HG03558 (cell line): ENCODE data around the gene LRPAP1.
"Not testable (repeated sequence)": the region's sequence is repeated elsewhere in the genome, so short reads cannot be mapped to it uniquely, and the experiment has no call there.

ENCODE experiments used
- ATAC-seq: cut with Tn5 transposase; IDR thresholded peaks from one replicate; pipeline ENCODE4 v1.9.1; 2021; ENCODE audit warnings: moderate number of reproducible peaks; ENCODE audit not compliant: unreplicated experiment; ENCODE audit errors: extremely low read depth

Gene LRPAP1

DNA sequence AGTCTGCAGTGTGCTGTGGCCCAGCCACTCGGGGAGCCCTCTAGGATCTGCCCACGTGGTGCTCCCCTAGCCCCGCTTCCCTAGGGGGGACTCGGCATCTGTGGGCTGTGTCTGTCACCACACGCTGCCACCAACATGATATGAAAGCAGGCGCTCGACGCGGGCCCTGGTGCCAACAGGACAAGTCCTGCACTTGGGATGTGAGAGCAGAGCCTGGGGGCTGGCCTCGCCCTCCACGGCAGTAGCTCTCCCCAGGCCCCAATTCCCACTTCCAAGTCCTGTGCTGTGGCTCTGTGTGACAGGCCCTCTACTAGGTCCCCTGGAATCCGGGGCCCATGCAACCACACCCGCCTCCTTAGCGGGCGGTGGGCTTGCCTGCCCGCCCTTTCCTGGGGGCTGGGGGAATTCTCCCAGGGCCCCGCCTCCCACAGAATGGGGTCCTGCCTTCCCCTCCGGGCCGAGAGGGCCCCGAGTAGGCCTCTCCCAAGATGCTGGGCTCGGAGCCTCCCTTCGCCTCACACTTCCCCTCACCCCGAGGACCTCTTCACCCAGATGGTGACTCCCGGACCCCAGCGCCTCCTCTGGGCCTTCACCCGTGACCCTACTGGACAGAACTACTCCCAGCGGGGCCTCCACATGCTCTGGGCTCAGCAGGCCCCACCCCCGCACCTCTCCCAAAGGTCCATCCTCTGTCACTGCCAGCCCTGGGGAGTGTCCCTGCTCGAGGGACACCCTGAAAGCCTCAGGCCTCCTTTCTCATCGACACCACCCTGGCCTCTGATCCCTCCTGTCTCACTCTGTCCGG is 11.2 kb downstream of the LRPAP1 start:
- no peak for ATAC-seq

GRCh38 chr4:3520276-3520675 is 11.9 kb downstream of the LRPAP1 start:
- no peak for ATAC-seq

DNA sequence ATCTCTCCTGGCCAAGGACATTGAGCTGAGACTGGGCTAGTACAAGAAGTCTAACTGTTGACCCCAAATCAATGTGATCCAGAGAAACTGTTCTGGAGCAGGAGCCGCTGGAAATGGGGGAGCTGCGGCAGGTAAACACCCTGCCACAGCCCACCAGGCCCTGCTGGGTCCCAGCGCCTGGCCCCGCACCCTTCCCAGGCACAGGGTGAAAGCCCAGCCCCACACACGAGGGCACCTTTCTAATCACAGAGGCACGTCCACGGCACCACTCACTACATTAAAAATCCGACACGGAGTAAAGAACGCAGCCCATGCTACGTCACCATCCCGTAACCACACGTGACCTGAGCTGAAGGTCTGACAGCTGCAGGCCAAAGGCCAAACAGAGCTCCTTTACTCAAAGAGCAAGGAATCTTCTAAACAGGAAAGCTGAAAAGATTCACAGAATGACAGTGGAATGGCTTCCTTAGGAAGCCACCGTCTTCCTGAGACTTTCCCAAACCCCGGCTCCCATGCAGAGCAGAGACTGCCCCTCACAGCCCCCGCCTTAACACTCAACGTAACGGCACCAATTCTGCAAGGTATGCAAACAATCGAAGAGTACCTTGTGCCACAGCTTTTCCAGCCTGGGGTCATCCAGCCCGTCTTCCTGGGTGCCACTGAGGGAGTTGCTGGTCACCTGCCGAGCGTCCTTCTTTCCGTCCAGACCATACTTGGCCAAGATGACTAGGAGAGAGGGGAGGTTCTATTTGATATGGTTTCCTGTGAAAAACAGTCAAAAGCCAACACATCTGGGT is 12.6 kb downstream of the LRPAP1 start:
- ATAC-seq, result no peak

DNA sequence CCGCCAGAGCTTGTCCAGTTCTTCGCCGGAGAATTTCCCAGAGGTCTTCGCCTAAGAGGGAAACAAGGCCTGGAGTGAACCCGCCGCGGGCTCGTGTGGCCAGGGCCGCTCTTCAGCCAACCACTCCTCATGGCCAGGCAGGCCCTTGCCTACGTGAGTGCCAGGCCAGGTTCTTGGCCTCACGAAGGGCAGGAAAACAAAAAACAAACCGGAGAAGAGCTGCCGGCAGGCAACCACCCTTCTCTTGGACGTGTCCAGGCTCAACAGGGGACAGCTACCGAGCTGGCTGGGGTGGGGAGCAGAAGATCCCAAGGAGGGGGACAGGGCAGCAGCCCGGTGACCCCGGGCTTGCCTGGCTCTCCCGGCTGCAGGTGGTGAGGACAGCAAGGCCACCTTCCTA is 13.3 kb downstream of the LRPAP1 start:
- ATAC-seq, result no peak

DNA sequence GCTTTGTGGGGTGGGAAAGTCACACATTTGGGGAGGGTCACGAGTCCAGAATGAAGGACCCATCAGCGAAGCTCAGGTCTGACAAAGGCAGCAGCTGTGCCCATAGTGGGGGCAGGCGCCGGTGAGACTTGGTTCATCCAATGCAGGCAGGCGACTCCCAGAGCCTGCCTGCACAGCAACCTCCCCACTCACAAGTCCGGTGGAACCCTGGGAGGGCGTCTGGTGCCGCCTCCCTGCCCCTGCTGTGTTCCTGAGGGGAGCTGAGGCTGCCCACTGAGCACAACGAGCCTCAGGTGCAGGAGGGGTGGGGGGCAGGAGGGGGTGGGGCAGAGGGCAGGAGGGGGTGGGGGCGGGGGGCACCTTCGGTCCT is 13.7 kb downstream of the LRPAP1 start:
- no peak for ATAC-seq

DNA sequence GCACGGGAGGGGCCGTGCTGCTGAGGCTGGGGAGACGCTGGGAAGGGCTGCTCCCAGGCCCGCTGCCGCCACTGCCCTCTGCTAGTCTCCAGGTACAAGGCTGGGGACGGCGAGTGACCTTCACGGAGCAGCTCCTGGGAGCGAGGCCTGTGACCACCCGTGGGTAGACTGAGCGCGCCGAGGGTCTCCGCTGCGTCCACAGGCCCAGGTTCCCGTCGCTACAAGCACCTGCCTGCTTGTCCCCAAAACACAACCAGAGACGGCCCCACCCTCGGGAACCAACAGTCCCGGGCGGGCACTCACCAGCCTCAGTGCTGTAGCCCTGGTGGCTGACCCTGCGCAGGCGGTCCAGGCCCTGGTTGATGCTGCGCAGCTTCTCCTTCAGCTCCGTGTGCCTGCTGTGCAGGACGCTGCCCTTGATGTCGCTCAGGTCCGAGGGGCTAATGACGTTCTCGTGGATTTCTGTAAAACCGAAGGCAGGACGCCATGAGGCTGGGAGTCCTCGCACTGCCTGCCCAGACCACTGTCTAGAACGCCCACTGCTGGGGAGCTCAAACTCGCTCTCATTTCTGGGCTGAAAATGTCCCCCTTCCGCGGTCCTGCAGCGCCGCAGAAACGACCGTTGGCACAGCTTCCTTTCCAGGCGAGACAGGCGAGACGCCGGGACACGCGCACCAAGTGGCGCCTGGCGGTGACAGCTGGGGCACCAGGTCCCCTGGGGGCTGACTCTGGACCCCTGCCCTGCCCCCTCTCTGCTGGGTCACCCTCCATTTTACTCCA is 14.3 kb downstream of the LRPAP1 start:
- no peak for ATAC-seq

DNA sequence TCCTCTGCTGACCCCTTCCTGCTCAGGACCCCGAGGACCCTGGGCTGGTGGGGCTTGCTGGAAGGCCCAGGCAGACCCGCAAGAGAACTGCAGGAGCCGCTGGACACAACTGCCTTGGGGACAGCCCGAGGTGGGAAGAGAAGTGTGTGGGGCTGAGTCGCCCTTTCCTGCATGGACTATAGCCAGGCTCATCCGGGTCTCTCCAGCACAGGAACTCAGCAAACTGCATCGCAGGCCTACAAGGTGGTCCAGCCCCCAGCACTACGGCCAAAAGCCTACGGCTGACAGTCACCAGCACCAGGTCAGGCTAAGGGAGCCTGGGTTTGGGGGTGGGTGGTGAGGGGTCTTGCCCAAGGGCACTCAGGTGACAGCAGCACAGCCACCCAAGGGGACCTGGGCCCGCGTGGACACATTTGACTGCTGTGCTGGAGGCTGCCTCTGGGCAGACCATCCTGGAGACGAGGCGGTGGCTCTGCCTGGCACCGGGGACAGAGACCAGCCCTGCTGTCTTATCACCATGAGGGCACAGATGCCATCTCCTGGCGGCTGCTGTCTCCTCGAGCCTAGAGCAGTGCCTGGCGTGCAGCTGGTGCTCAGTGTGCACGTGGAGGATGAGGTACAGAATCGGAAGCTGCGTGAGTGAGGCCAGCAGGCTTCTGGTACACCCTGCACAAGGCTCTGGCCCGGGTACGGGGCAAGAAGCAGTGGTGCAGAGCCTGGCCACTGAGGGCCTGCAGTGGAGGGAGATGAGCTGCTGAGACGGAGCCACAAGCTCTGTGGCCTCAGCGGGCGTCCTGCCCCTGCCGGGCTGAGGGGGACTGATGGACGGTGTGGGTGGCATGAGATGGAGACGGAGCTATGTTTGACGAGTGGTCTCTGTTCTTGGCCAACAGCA is 15.1 kb downstream of the LRPAP1 start:
- ATAC-seq, result no peak

DNA sequence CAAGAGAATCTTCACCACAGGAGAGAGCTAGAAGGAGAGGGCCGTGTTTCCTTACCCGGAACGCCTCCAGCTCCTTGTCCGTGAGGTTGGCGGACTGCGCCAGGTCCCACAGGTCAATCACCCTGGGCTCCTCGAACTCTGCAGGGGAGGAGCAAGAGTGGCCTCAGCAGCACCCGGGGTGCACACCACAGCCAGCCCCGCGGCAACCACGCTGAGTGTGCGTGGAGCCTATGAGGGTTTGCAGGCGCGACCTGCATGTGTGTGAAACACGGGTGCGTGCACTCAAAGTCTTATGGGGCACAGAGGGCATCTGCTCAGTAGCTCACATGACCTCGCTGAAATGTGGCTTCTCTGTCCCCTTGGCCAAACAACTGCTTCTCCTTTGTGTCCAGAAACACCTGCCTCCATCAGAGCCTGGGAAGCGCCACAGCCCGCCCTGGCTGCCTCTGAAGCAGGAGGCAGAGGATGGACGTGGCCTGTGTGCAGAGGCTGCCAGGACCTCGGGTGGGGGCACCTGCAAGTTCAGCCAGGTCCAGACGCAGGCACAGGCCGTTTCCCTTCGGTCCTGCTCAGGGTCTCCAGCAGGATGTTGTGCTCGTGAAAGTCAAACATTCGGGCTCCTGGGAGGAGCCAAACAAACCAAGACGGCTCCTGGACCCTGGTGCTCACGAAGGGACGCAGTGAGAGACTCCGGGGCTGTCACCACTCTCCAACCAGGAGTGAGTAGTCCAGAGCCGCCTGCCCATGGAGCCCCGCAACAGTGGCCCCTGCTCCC is 16.0 kb downstream of the LRPAP1 start:
- no peak for ATAC-seq

DNA sequence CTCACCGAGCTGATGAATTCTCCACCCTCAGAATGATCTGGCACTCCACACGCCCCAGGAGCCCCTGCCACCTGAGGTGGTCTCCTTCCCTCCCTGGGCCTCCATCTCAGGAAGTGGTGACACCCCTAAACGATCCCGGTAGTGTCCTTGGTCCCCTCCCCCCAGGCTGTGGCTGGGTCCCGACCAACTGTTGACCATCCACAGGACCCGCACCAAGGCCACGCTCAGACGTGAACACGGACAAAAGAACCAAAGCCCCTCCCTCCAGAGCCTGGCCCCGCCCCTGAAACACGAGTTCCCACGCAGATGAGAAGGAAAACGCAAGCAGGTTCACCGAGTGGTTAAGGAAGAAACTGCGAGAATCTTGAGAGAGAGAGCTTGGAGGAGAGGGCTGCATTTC is 16.6 kb downstream of the LRPAP1 start:
- ATAC-seq, result no peak

- no peak for ATAC-seq
Measured at GRCh38 chr4:3514806-3515501, 17.3 kb downstream of the LRPAP1 start.

DNA sequence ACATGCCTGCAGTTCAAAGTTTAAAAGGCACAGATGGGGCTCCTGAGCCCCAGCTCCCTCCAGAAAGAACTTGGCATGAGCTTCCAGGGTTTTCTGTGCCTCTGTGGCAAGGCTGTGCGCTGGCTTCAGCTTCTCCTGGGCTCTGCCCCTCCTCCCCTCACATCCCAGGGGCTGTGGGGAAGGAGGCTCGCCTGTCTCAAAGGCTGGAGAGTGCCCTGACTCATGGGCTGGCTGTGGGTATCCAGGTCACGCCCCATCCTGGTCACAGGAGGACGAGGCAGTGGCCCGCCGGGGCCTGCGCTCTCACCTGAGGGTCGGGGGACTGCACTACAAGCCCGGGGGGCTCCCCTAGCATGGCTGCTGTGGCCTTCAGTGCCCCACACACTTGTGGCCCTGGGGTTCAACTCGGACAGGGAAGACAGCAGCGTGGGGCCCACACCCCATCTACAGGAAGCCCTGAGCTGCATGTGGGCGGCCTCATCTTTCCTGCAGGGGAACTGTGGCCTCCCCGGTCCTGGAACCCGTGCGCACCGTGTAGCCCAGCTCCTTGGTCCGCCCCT is 17.9 kb downstream of the LRPAP1 start:
- ATAC-seq, result no peak

DNA sequence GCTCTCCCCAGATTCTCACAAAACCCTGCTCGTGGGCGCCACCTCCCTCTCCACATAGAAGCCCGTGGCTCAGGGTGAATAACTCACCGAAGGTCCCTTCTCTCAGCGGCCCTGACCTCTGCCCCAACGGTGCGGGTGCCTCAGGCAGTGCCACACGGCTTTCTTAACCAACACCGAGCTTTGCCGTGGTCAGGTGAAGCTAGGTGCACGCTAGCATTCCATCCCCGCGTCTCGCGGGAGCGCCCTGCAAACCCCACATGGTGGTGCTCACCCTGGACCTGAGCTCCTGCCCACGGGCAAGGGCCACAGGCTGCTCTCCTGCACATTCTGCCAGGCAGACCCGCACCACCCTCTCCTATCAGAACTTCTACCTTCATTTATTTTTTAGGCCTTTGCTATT is 18.4 kb downstream of the LRPAP1 start:
- no peak for ATAC-seq

DNA sequence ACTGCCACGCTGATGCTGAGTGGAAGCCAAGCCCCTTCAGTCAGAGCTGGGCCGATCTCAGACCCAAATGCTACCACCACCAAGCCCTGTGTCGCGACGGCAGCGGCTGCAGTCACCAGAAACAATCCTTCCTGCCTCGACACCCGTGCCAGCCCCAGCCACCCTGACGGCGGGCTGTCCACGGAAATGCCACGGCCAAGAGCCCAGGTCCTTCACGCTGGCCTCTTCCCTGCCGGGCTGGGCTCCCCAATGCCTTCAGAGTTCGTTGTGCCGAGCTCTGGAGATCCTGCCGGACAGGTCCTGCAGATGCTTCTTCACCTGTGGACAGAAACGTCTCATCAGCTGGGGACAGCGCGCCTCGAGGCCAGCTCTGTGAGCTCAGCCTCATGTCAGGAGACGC is 19.5 kb downstream of the LRPAP1 start:
- no peak for ATAC-seq

- ATAC-seq, result no peak
Measured at GRCh38 chr4:3512279-3512678, 19.9 kb downstream of the LRPAP1 start.

DNA sequence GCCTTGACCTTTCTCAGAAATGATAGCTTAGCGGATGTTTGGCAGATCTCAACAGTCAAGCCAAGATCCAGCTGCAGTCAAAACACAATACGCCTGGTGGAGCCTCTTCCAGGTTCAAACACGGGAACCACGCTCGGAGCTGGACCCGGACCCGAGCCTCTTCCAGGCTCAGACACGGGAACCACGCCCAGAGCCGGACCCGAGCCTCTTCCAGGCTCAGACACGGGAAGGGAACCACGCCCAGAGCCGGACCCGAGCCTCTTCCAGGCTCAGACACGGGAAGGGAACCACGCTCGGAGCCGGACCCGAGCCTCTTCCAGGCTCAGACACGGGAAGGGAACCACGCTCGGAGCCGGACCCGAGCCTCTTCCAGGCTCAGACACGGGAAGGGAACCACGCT is 20.6 kb downstream of the LRPAP1 start:
- ATAC-seq, result not testable (repeated sequence)

DNA sequence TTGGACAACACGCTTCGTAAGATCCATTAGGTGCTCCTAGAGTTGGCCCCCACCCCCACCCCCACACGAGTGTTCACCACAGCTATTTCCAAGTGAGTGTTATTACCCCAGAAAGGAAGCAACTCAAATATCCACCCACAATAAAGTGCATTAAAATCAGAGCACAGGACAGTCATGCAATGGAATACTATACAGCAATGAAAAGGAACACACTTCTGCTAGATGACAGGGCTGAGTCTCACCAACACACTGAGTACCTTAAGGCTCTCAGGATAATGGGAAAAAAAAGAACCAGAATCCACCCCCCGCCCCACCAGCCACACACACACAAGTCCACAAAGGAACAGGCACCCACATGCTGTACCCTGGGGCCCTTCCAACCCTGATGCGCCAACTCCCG is 21.0 kb downstream of the LRPAP1 start:
- ATAC-seq, result no peak

DNA sequence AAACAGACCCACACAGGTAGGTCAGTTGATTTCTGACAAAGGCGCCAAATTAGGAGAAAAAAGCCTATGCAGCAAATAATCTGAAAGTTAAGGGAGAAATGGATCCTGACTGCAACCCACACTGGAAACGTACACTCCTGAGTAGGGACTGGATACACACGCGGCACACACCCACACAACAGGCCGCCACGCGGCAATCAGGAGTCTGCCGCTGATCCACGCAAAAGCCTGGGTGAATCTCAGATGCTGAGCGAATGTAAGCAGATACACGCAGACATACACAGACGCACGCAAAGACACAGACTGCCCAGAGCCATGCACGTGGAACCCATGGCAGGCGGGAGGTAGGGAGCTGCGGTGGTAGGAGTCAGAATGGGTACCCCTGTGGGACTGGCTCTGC is 21.7 kb downstream of the LRPAP1 start:
- no peak for ATAC-seq

DNA sequence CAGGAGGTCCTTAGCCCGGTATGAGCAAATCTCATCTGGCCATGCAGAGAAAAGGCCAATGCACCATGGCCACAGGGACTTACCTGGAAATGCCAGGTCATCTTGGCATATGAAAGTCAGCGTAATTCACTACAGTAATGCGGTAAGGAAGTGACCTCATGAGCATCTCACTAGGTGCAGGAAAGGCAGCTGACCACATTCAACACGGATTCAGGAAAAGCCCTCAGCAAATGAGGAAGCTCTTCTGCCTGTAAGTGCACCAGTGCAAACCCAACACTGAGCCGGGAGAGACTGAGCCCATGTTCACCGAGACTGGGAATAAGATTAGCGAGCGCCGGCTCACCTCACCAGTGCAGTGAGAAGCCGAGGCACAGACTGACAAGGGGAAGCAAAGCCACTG is 23.7 kb downstream of the LRPAP1 start:
- ATAC-seq, result no peak
